DMS 273 (cell line): ENCODE measurements around the gene P3H3.
"Not testable (repeated sequence)": the region's sequence is repeated elsewhere in the genome, so short reads cannot be mapped to it uniquely, and the experiment has no call there.

Experiments
- DNase-seq: peaks from one replicate; lab custom pipeline; 2025; ENCODE audit not compliant: unreplicated experiment; lab: John Stamatoyannopoulos, UW

Gene P3H3

DNA sequence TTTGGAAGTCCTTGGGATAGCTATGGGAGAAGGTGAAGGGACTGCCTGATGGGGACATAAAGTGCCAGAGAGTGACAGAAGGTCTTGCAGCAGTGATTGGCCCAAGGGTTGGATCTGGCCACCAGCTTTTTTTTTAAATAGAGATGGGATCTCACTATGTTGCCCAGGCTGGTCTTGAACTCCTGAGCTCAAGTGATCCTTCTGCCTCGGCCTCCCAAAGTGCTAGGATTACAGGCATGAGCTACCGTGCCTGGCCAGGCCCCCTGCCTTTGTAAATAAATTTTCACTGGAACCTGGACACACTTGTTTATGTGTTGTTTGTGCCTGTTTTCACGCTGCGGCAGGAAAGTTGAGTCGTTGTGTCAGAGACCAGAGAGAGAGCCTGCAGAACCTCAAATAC, 37.1 kb downstream of the P3H3 start:
- not testable (repeated sequence) for DNase-seq

DNA sequence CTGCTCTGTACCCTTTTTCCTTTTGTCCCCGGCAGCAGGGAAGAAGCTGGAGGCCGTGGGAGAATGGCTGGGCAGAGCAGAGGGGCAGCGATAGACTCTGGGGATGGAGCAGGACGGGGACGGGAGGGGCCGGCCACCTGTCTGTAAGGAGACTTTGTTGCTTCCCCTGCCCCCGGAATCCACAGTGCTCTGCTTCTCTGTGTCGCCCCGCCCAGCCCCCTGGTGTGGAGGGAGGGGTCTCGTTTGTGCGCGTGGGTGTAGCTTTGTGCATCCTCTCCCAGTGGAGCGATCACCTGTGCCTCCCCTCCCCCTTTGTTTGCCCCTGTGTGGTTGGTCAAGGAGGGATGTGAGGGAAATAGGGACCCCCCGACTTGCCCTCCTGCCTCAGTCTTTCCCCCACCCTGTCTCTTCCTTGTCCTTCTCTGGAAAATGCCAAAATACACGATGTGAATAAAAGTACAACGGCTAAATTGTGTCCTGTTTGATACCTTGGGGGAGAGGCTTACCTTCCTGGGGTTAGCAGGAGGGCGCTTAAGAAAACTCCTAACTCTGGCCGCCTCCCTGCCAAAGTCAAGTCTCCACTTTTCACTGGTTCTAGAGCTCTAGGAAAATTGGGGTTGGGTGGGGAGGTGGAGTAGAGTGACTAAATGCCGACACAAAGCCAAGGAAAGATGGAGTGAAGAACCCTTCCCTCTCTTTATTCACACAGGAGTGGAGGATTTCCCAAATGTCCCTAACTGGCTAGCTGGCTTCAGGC, 38.1 kb downstream of the P3H3 start:
- no peak for DNase-seq

DNA sequence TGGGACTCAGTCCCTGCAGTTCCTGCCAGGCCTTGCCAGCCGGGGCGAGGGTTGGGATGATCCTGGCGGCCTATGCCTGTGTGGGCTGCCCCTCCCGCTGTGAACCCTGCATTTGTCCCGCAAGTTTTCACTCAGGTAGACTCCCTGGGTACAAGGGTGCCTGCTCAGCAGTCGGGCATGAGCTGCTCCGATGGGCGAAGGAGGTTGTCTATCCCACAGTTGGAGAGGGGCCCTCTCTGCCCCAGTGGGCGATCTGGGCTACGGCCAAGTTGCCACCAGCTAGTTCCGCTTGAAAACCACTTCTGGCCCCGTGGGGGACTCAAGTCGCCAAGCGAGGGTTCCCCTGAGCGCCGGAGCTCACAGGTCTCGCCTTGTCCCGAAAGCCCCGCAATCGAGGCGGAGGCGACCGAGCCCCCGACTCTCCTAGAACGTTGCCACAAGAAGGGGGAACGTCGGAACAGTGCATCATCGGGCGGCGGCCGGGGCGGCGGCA, 38.8 kb downstream of the P3H3 start:
- peak; percentile 69 for DNase-seq

DNA sequence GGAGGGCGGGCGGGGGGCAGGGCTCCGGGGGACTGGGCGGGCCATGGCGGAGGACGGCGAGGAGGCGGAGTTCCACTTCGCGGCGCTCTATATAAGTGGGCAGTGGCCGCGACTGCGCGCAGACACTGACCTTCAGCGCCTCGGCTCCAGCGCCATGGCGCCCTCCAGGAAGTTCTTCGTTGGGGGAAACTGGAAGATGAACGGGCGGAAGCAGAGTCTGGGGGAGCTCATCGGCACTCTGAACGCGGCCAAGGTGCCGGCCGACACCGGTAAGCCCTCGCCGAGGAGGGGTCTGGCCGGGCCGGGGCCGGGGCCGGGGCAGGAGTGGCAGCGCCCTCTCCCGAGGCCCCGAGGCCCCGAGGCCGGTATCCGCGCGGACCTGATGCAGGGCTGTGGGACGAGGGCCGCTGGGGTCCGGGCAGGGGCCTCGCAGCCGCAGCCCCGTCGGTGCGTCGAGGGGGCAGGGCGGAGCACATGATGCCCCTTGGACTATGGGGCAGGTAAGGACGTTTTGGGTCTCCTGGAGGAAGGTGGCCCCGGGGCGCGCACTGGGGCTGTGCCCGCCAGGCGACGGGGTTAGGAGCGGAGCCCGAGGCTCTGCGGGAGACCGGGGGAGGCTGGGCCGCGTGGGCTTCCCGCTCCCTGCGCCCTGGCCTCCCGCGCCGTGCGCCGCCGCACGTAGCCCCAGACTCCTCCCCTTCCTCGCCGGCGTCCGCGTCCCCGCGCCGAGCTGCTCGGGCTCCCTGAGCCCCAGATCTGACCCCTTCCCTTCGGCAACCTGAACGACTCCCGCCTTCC, 39.4 kb downstream of the P3H3 start, which contains the start of gene TPI1:
TSS of gene TPI1 (plus strand) at position 119 of the 798 bp plus-strand sequence. CDS start at position 155, 36 bp downstream.
- DNase-seq = peak; percentile 78

DNA sequence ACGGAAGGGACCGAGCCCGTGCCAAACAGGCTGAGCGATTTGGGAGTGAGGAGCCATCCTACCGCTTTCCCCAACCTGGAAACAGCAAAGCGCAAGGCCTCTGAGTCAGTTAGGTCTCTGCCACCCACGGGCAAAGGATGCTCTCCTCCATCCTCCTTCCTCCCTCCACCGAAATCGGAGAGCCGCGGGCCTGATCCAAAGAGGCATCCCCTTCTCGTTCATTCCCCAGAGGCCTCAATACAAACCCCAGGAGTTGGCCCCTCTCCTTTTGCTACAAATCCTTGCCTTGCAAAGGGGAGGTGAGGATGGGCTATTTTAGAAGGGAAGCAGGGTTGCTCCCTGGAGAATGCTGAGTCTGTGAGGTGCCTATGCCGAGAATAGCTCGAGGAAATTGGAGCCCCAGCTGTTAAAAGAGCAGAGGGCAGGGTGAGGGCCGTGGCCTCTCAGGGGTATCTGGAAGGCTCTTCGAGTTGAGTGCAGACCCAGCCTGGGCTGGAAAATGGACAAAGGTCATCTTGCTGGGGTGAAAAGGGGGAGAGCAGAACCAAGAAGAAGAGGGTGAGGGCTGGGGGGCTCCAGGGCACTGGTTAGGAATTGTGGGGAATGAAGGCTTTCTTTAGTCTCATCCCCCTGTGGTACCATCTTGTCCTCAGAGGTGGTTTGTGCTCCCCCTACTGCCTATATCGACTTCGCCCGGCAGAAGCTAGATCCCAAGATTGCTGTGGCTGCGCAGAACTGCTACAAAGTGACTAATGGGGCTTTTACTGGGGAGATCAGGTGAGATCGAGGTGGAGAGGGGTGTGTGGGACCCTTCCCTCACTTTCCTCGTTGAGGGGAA, 40.2 kb downstream of the P3H3 start:
- DNase-seq = peak; percentile 44

DNA sequence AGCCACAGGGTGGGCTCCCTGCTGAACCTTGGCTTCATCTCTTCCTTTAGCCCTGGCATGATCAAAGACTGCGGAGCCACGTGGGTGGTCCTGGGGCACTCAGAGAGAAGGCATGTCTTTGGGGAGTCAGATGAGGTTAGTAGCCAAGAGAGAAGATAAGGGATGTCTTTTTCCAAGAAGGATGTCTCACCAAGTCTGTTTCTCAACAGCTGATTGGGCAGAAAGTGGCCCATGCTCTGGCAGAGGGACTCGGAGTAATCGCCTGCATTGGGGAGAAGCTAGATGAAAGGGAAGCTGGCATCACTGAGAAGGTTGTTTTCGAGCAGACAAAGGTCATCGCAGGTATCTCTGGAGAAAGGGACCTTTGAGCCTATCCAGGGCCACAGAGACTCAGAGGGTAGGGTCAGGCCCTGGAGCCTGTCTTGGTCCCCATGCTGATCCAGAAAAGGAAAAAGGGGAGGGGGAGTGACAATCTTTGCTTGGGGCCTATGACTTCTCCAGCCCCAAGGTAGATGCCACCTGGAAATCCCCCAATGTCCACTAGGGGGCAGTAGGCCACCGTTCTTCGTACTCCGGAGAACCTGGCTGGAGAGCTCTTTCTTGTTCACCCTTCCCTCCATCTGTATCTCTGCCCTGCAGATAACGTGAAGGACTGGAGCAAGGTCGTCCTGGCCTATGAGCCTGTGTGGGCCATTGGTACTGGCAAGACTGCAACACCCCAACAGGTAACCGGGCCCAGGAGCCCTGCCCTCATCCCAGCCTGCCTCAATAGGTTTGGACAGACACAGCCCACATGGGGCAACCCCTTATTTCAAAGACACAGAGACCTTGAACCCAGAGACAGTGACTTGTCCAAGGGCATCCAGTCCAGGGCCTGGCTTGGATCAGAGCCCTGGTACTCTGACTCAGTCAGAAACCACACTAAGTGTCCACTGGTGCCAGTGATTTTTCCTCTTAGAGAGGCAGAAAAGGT, 41.1 kb downstream of the P3H3 start:
- DNase-seq = peak; percentile 87

DNA sequence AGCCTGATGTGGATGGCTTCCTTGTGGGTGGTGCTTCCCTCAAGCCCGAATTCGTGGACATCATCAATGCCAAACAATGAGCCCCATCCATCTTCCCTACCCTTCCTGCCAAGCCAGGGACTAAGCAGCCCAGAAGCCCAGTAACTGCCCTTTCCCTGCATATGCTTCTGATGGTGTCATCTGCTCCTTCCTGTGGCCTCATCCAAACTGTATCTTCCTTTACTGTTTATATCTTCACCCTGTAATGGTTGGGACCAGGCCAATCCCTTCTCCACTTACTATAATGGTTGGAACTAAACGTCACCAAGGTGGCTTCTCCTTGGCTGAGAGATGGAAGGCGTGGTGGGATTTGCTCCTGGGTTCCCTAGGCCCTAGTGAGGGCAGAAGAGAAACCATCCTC, 42.1 kb downstream of the P3H3 start:
- not testable (repeated sequence) for DNase-seq

DNA sequence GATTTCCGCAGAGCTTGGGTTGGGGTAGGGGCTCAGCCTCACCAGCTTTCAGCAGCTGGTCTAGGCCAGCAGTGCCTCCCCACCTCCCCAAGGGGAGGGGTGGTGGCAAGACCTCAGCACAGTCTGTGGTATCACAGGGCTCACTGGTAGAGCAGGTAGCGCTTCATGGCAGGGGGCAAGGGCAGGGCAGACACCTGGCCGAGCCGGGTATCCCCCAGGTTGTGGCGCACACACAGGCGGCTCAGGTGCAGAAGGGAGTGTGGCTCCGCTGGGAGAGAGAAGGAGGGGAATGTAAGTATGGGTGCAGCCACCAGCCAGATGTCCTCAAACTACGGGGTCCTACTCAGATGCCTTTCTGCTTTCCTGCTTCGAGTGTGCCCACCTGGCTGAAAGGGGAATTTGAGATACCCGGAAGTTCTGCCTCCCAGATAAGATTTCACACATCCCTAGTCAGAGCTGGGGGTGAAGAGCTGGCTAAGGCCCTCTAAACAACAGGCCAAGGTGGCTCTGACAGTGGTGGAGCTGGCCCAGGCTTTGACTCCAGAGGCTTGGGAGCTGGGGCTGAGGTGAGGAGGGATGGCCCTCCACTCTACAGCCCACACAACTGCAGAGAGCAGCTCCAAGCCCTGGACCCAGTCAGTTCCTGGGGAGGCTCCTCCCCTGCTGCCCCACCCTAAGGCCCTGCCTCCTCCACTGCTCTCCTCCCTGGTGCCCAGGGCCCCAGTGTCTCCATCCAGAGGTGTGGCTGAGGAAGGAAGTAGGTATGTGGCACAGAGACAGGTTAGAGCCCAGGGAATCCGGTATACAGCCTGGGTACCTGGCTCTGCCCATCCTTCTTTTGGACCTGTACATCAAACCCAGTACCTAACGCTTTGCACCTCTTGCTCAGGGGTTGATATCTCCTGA, 43.1 kb downstream of the P3H3 start:
- peak; percentile 61 for DNase-seq

DNA sequence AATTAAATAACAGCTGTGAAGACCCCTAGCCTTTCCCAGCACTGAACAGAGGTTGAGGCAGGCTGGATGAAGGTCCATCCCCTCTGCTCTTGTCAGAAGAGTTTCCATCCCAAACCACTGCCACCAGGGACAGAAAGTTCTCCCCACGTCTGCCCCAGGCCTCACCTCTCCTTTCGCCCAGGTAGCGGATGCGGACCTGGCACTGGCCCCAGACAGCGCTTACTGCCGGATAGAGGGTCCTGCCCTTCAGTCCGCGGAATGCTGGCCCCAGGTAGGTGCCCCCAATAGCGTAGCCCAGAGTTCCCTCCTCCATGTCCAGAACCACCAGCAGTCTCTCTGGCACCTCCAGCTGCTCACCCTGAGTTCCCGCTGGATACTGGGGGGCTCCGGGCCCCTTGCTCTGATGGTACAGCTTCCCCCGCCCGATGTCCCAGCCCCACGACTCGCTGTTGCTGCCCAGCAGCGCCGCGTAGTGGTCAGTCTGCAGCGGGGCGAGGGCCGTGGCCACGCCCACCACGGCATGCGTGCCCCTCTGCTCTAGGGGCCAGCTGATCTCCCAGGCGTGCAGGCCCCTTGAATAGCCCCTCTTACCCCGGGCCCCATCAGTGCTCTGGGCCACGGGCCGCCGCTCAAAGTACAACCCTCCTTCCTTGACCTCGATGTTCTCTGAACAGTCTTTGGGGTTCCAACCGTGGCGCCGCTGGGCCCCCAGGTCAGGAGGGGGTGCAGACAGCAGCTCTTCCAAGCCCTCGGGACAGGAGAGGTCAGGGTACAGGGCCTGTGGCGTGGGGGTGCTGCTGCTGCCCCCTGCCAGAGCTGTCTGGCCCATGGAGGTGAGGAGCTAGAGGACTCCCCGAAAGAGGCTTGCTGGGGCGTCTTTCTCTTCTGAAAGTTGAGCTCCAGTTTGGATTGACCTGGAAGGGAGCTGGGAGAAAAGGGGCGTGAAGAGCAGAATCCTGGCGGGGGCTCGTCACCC, 44.2 kb downstream of the P3H3 start:
- DNase-seq = peak; percentile 89

DNA sequence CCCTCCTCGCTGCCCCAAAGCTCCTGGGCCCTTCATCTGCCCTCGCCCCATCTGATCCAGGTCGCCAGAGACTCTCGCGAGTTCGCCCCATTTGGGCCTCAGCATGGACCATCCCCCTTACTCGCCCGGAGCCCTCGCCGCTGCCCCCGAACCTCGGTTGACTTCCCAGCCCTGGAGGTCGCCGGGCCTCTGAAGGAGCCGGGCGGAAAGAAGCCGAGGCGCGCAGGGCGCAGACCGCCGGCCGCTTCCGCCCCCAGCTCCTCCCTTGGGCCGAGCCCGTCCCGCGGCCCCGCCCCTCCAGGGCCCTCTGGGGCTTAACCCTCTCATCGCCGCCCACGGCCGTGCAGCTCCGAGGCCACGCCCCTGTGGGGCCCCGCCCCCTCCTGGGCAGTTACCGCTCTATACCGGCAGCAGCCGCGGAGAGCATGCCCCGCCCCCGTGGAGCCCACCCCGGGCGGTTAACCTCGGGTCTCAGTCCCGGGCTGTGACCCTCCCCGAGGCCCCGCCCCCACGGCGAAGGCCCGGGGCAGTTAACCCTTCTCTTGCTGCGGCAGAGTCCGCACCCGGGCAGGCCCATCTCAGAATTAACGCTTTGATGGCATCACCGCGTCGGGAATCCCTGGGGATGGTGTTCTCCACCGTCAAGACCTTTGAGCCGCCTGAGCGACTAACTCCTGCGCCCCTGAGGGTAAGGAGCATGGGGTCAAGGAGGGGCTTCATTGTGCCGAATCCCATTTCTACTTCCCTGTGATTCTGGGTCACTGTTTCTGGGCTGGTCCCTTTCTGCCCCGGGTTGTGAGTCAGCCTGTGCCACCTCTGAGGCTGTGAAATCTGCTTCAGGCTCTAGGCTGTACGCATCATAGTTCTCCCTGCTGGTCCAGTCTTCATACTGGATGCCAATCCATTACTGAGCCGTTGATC, 45.1 kb downstream of the P3H3 start, which contains the start of gene SPSB2:
TSS of gene SPSB2 (minus strand) at position 210 of the 921 bp plus-strand sequence. CDS start 402 bp downstream, outside the sequence.
- peak; percentile 97 for DNase-seq

DNA sequence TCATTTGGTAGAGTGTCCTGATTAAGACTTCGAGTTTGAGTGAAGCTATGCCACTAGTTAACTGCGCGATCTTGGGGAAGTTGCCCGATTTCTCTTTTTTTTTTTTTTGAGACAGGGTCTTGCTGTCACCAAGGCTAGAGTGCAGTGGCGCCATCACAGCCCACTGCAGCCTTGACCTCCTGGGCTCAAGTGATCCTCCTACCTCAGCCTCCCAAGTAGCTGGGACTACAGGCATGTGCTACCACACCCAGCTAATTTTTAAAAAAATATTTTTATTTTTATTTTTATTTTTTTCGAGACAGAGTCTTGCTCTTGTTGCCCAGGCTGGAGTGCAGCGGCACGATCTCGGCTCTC, 45.8 kb downstream of the P3H3 start:
- not testable (repeated sequence) for DNase-seq

DNA sequence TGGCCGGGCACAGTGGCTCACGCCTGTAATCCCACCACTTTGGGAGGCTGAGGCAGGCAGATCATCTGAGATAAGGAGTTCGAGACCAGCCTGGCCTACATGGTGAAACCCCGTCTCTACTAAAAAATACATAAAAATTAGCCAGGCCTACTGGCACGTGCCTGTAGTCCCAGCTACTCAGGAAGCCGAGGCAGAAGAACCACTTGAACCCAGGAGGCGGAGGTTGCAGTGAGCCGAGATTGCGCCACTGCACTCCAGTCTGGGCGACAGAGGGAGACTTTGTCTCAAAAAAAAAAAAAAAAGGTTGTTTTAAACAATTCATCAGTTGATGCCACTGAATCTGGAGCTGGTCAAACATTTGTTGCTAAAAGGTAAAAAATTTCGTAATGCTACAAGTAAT, 51.6 kb downstream of the P3H3 start:
- not testable (repeated sequence) for DNase-seq

DNA sequence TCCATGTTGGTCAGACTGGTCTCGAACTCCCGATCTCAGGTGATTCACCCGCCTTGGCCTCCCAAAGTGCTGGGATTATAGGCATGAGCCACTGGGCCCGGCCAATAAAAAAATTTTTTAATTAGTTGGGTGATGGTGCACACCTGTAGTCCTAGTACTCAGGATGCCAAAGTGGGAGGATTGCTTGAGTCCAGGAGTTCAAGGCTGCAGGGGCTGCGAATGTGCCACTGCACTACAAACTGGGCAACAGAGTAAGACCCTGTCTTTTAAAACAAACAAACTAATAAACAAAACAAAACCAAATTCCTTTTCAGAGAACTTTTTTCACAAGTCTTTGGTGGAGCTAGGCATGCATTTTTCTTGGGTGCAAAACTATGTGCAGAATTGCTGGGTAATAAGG, 55.0 kb downstream of the P3H3 start:
- no peak for DNase-seq

DNA sequence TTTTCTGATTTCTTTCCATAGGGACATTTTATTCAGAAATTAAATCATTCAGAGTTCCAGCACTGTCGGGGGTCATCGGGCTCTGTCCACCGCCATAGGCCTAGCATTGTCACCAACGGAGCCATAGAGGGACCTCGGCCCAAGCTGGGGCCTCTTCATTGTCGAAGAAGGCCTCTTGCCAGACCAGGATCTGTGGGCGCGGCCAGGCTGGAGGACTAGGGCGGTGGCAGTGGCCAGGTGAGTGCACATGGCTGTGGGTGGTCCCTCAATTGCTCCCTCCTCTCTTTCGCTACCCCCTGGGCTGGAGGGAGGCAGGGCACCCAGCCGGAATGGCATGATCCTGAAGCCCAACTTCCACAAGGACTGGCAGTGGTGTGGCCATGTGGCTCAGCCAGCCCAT, 55.5 kb downstream of the P3H3 start:
- no peak for DNase-seq

DNA sequence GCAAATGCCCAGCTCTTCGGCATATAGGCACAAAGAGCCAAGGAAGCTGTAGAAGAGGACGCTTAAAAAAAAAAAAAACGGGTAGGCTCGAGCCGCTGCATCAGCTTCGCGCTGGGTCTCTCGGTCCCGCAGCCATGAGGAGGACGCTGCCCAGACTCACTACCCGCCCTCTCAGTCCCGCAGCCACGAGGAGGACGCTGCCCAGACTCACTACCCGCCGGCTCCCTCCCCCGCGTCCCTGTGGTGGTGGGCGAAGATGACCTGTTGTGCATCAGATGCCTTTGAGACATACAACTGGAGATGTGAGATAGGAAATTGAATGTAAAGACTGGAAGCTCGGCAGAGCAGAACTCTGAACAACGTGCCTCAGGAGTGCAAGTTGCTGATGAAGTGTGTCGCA, 56.3 kb downstream of the P3H3 start:
- no peak for DNase-seq

DNA sequence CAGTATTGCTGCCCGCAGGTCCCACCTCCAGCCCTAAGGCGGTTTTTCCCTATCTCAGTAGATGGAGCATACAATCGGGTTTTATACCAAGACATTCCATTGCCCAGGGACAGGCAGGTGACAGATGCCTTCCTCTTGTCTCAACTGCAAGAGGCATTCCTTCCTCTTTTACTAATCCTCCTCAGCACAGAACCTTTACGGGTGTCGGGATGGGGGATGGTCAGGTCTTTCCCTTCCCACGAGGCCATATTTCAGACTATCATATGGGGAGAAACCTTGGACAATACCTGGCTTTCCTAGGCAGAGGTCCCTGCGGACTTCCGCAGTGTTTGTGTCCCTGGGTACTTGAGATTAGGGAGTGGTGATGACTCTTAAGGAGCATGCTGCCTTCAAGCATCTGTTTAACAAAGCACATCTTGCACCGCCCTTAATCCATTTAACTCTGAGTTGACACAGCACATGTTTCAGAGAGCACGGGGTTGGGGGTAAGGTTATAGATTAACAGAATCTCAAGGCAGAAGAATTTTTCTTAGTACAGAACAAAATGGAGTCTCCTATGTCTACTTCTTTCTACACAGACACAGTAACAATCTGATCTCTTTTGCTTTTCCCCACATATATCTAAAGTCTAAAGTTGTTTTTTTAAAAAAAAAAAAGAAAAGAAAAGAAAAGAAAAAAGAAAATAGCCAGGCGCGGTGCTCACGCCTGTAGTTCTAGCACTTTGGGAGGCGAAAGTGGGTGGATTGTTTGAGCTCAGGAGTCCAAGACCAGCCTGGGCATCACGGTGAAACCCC, 58.2 kb downstream of the P3H3 start:
- not testable (repeated sequence) for DNase-seq
